WTC11 (cell line): Measurements from ENCODE around the gene EI24. TPM values are rescaled to one million over a fixed set of nuclear protein-coding genes. Genes with fewer than 3 reads are reported as not detected.

Source experiments
- ATAC-seq: fragments of 200-7000 bp; cut with Tn5 transposase; 2 replicates; pipeline ENCODE4 v1.10.0; 2021; ENCODE audit warnings: mild to moderate bottlenecking, moderate library complexity
- CTCF ChIA-PET: fragments of 300-600 bp; sonication (Branson Sonifier 250); formaldehyde crosslinking; loops from one replicate; lab custom pipeline; 2021; ENCODE audit warnings: antibody characterized with exemption; lab: Charles Lee
- POLR2A ChIA-PET: fragments of 350-600 bp; sonication (Branson Sonifier 250); formaldehyde crosslinking; loops from one replicate; lab custom pipeline; 2021; ENCODE audit warnings: antibody characterized with exemption; lab: Charles Lee
- DNase-seq: peaks from one replicate; pipeline ENCODE4 v3.0.0; 2021; ENCODE audit warnings: low spot score
- H3K27ac Mint-ChIP-seq: 2 replicates; pipeline ENCODE4 v1.8.0; 2021; ENCODE audit warnings: mixed read lengths
- H3K27me3 Mint-ChIP-seq: 2 replicates; pipeline ENCODE4 v1.8.0; 2021; ENCODE audit warnings: low read depth, mild to moderate bottlenecking, moderate library complexity, mixed read lengths
- H3K36me3 Mint-ChIP-seq: 2 replicates; pipeline ENCODE4 v1.8.0; 2021; ENCODE audit warnings: mixed read lengths
- H3K4me1 Mint-ChIP-seq: 2 replicates; pipeline ENCODE4 v1.8.0; 2022; ENCODE audit warnings: mixed read lengths
- H3K4me3 Mint-ChIP-seq: 2 replicates; pipeline ENCODE4 v1.8.0; 2021; ENCODE audit warnings: mild to moderate bottlenecking, moderate library complexity, mixed read lengths
- H3K9me3 Mint-ChIP-seq: 2 replicates; pipeline ENCODE4 v1.8.0; 2021; ENCODE audit warnings: mixed read lengths
- CREM ChIP-seq: sonication (generic); formaldehyde crosslinking; IDR thresholded peaks from 2 replicates; pipeline ENCODE4 v1.8.1; 2022; ENCODE audit warnings: mild to moderate bottlenecking, missing genetic modification reagents, moderate library complexity
- EMX1 ChIP-seq: fragments of 250-450 bp; sonication (Bioruptor Pico); IDR thresholded peaks from 2 replicates; pipeline ENCODE4 v1.8.0; 2021; ENCODE audit warnings: mild to moderate bottlenecking
- GABPB1 ChIP-seq: sonication (generic); formaldehyde crosslinking; IDR thresholded peaks from 2 replicates; pipeline ENCODE4 v1.8.1; 2023; ENCODE audit warnings: mild to moderate bottlenecking, missing genetic modification reagents
- GTF2I ChIP-seq: fragments of 250-450 bp; sonication (Bioruptor Pico); conservative IDR thresholded peaks from 2 replicates; pipeline ENCODE4 v1.4.0; 2021; ENCODE audit warnings: mild to moderate bottlenecking
- HMGA2 ChIP-seq: fragments of 250-450 bp; sonication (Bioruptor Pico); IDR thresholded peaks from 2 replicates; pipeline ENCODE4 v1.4.0; 2021; ENCODE audit warnings: mild to moderate bottlenecking, moderate library complexity
- KAT7 ChIP-seq: sonication (generic); formaldehyde crosslinking; IDR thresholded peaks from 2 replicates; pipeline ENCODE4 v1.8.1; 2023; ENCODE audit warnings: missing genetic modification reagents, mild to moderate bottlenecking, borderline replicate concordance
- NR2C2 ChIP-seq: sonication (generic); formaldehyde crosslinking; IDR thresholded peaks from 2 replicates; pipeline ENCODE4 v1.8.0; 2022; ENCODE audit warnings: mild to moderate bottlenecking, missing genetic modification reagents
- ZNF121 ChIP-seq: sonication (generic); formaldehyde crosslinking; IDR thresholded peaks from 2 replicates; pipeline ENCODE4 v1.8.0; 2023; ENCODE audit warnings: missing genetic modification reagents
- ZNF263 ChIP-seq: sonication (generic); formaldehyde crosslinking; IDR thresholded peaks from 2 replicates; pipeline ENCODE4 v1.8.1; 2022; ENCODE audit warnings: low read depth, mild to moderate bottlenecking, moderate library complexity, missing genetic modification reagents
- ZNF423 ChIP-seq: fragments of 250-450 bp; sonication (Bioruptor Pico); IDR thresholded peaks from 2 replicates; pipeline ENCODE4 v2.1.2; 2022; ENCODE audit warnings: mild to moderate bottlenecking, moderate library complexity
- total RNA-seq: library from RNA; stranded (reverse); gene quantifications from 3 replicates; pipeline ENCODE4 v1.2.3, GENCODE V29; 2021
- TF ChIP-seq, protein P1 (sequence below): sonication (generic); formaldehyde crosslinking; IDR thresholded peaks from 2 replicates; pipeline ENCODE4 v1.8.0; 2022; ENCODE audit warnings: mild to moderate bottlenecking, missing genetic modification reagents
- TF ChIP-seq, protein P2 (sequence below): sonication (generic); formaldehyde crosslinking; IDR thresholded peaks from 2 replicates; pipeline ENCODE4 v1.8.0; 2022; ENCODE audit warnings: mild to moderate bottlenecking, missing genetic modification reagents
- TF ChIP-seq, protein P3 (sequence below): fragments of 250-450 bp; sonication (Bioruptor Pico); IDR thresholded peaks from 2 replicates; pipeline ENCODE4 v1.8.0; 2021; ENCODE audit warnings: mild to moderate bottlenecking
- TF ChIP-seq, protein P4 (sequence below): sonication (generic); formaldehyde crosslinking; conservative IDR thresholded peaks from 2 replicates; pipeline ENCODE4 v1.8.1; 2023; ENCODE audit warnings: mild to moderate bottlenecking, low read depth, missing genetic modification reagents, moderate library complexity
- TF ChIP-seq, protein P5 (sequence below): fragments of 250-450 bp; sonication (Bioruptor Pico); IDR thresholded peaks from 2 replicates; pipeline ENCODE4 v2.1.2; 2022; ENCODE audit warnings: mild to moderate bottlenecking, moderate library complexity
- TF ChIP-seq, protein P6 (sequence below): sonication (generic); formaldehyde crosslinking; IDR thresholded peaks from 2 replicates; pipeline ENCODE4 v1.8.1; 2022; ENCODE audit warnings: low read depth, mild to moderate bottlenecking, moderate library complexity, missing genetic modification reagents, borderline replicate concordance
- TF ChIP-seq, protein P7 (sequence below): fragments of 250-450 bp; sonication (Bioruptor Pico); IDR thresholded peaks from 2 replicates; pipeline ENCODE4 v1.9.0; 2021; ENCODE audit warnings: mild to moderate bottlenecking, borderline replicate concordance
- TF ChIP-seq, protein P8 (sequence below): fragments of 250-450 bp; sonication (Bioruptor Pico); conservative IDR thresholded peaks from 2 replicates; pipeline ENCODE4 v1.9.0; 2021; ENCODE audit warnings: mild to moderate bottlenecking

The EI24 gene
- total RNA-seq, 1 experiment from 2014 or later, result 120 TPM

DNA sequence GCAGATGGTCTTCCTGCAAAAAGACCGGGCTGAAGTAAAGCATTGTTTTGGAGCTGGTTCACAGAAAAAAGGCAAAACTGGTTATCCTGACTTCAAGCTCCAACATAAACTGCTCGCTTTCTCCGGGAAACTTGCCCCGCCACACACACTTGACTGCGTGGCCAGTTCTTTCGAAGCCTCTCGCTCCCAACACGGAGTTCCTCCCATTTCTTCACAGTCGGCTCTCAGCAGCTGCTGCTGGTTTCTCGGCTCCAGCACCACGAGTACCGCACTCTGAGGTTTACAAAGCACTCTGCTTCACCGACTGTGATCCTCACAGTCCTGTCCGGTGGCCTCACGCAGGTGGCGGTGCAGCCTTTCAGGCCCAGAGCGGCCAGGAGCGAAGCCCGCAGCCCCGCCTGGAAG lies 56.0 kb downstream of the EI24 start:
- DNase-seq (no peak), ATAC-seq (no peak; the same call in 1 of the 2 replicates)
- Mint-ChIP-seq H3K27me3 (no peaks in the 10 kb centered on the region), H3K4me3 (peak overlapping the region; percentile 88), H3K27ac (peak overlapping the region; percentile 97), H3K4me1 (peaks cover 13% of the 10 kb centered on the region), H3K36me3 (peaks cover 35% of the 10 kb centered on the region), H3K9me3 (no peaks in the 10 kb centered on the region)
- ChIA-PET POLR2A (interaction anchor here (0.8 to 2.1 kb wide), 2 partner anchors 33 to 436 kb away, joined by 3 to 9 read pairs; partner anchors contain the start of gene STT3A), CTCF (interaction anchor here (0.6 to 1.6 kb wide), 5 partner anchors 55 to 278 kb away, joined by 3 to 4 read pairs (median 4); partner anchors contain the start of gene PUS3)
- TF ChIP-seq HMGA2 (no peak), GTF2I (CRISPR knock-in tag) (no peak), ZNF121 (CRISPR knock-in tag) (0 out of 2 replicates have a peak, but pooled peaks have one; percentile 7), GABPB1 (CRISPR knock-in tag) (no peak), ZNF263 (no peak), NR2C2 (CRISPR knock-in tag) (no peak), KAT7 (CRISPR knock-in tag) (no peak), CREM (no peak), EMX1 (CRISPR knock-in tag) (no peak), ZNF423 (CRISPR knock-in tag) (peak; percentile 9; the same call in 1 of the 2 replicates)
- TF ChIP-seq, protein P1, sequence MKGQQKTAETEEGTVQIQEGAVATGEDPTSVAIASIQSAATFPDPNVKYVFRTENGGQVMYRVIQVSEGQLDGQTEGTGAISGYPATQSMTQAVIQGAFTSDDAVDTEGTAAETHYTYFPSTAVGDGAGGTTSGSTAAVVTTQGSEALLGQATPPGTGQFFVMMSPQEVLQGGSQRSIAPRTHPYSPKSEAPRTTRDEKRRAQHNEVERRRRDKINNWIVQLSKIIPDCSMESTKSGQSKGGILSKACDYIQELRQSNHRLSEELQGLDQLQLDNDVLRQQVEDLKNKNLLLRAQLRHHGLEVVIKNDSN (CRISPR knock-in tag), result no peak
- TF ChIP-seq, protein P2, sequence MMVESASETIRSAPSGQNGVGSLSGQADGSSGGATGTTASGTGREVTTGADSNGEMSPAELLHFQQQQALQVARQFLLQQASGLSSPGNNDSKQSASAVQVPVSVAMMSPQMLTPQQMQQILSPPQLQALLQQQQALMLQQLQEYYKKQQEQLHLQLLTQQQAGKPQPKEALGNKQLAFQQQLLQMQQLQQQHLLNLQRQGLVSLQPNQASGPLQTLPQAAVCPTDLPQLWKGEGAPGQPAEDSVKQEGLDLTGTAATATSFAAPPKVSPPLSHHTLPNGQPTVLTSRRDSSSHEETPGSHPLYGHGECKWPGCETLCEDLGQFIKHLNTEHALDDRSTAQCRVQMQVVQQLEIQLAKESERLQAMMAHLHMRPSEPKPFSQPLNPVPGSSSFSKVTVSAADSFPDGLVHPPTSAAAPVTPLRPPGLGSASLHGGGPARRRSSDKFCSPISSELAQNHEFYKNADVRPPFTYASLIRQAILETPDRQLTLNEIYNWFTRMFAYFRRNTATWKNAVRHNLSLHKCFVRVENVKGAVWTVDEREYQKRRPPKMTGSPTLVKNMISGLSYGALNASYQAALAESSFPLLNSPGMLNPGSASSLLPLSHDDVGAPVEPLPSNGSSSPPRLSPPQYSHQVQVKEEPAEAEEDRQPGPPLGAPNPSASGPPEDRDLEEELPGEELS (CRISPR knock-in tag), result no peak
- TF ChIP-seq, protein P3, sequence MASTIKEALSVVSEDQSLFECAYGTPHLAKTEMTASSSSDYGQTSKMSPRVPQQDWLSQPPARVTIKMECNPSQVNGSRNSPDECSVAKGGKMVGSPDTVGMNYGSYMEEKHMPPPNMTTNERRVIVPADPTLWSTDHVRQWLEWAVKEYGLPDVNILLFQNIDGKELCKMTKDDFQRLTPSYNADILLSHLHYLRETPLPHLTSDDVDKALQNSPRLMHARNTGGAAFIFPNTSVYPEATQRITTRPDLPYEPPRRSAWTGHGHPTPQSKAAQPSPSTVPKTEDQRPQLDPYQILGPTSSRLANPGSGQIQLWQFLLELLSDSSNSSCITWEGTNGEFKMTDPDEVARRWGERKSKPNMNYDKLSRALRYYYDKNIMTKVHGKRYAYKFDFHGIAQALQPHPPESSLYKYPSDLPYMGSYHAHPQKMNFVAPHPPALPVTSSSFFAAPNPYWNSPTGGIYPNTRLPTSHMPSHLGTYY (CRISPR knock-in tag), result no peak; the same call in 1 of the 2 replicates
- TF ChIP-seq, protein P4, sequence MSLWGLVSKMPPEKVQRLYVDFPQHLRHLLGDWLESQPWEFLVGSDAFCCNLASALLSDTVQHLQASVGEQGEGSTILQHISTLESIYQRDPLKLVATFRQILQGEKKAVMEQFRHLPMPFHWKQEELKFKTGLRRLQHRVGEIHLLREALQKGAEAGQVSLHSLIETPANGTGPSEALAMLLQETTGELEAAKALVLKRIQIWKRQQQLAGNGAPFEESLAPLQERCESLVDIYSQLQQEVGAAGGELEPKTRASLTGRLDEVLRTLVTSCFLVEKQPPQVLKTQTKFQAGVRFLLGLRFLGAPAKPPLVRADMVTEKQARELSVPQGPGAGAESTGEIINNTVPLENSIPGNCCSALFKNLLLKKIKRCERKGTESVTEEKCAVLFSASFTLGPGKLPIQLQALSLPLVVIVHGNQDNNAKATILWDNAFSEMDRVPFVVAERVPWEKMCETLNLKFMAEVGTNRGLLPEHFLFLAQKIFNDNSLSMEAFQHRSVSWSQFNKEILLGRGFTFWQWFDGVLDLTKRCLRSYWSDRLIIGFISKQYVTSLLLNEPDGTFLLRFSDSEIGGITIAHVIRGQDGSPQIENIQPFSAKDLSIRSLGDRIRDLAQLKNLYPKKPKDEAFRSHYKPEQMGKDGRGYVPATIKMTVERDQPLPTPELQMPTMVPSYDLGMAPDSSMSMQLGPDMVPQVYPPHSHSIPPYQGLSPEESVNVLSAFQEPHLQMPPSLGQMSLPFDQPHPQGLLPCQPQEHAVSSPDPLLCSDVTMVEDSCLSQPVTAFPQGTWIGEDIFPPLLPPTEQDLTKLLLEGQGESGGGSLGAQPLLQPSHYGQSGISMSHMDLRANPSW, result no peak
- TF ChIP-seq, protein P5, sequence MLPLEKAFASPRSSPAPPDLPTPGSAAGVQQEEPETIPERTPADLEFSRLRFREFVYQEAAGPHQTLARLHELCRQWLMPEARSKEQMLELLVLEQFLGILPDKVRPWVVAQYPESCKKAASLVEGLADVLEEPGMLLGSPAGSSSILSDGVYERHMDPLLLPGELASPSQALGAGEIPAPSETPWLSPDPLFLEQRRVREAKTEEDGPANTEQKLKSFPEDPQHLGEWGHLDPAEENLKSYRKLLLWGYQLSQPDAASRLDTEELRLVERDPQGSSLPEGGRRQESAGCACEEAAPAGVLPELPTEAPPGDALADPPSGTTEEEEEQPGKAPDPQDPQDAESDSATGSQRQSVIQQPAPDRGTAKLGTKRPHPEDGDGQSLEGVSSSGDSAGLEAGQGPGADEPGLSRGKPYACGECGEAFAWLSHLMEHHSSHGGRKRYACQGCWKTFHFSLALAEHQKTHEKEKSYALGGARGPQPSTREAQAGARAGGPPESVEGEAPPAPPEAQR (CRISPR knock-in tag), result no peak
- TF ChIP-seq, protein P6, sequence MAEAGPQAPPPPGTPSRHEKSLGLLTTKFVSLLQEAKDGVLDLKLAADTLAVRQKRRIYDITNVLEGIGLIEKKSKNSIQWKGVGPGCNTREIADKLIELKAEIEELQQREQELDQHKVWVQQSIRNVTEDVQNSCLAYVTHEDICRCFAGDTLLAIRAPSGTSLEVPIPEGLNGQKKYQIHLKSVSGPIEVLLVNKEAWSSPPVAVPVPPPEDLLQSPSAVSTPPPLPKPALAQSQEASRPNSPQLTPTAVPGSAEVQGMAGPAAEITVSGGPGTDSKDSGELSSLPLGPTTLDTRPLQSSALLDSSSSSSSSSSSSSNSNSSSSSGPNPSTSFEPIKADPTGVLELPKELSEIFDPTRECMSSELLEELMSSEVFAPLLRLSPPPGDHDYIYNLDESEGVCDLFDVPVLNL (CRISPR knock-in tag), result no peak
- TF ChIP-seq, protein P7, sequence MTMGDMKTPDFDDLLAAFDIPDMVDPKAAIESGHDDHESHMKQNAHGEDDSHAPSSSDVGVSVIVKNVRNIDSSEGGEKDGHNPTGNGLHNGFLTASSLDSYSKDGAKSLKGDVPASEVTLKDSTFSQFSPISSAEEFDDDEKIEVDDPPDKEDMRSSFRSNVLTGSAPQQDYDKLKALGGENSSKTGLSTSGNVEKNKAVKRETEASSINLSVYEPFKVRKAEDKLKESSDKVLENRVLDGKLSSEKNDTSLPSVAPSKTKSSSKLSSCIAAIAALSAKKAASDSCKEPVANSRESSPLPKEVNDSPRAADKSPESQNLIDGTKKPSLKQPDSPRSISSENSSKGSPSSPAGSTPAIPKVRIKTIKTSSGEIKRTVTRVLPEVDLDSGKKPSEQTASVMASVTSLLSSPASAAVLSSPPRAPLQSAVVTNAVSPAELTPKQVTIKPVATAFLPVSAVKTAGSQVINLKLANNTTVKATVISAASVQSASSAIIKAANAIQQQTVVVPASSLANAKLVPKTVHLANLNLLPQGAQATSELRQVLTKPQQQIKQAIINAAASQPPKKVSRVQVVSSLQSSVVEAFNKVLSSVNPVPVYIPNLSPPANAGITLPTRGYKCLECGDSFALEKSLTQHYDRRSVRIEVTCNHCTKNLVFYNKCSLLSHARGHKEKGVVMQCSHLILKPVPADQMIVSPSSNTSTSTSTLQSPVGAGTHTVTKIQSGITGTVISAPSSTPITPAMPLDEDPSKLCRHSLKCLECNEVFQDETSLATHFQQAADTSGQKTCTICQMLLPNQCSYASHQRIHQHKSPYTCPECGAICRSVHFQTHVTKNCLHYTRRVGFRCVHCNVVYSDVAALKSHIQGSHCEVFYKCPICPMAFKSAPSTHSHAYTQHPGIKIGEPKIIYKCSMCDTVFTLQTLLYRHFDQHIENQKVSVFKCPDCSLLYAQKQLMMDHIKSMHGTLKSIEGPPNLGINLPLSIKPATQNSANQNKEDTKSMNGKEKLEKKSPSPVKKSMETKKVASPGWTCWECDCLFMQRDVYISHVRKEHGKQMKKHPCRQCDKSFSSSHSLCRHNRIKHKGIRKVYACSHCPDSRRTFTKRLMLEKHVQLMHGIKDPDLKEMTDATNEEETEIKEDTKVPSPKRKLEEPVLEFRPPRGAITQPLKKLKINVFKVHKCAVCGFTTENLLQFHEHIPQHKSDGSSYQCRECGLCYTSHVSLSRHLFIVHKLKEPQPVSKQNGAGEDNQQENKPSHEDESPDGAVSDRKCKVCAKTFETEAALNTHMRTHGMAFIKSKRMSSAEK (CRISPR knock-in tag), result no peak; the same call in 1 of the 2 replicates
- TF ChIP-seq, protein P8, sequence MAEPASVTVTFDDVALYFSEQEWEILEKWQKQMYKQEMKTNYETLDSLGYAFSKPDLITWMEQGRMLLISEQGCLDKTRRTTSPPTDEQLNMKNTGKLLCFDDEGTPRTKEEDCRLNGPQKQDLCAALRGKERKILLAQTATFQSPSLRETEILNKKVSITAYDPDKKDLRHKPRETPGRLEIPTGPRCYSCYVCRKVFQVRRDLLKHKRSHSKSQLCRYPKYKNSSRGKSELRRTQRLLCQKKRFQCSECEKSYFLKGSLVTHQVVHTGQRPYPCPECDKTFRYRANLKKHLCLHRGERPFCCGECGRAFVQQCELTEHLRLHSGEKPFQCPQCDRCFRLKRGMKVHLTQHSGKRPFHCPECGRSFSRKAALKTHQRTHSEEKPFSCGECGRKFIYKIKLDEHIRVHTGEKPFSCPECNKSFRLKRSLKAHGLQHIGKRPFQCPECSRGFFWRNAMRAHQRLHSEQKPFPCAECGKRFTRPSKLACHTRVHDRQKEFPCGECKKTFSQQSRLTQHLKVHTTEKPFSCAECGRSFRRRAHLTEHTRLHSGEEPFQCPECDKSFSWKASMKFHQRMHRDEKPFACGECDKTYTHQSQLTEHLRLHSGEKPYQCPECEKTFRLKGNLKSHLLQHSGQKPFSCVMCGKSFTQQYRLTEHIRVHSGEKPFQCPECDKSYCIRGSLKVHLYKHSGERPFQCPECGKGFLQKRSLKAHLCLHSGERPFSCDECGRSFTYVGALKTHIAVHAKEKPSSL, result no peak
